LNCAP (cell line): ENCODE results near the gene WIPF1.

Experiments used
- CTCF ChIP-seq: fragments of 450-650 bp; IDR thresholded peaks from 2 replicates; pipeline ENCODE4 v1.5.1; 2017; ENCODE audit warnings: mild to moderate bottlenecking

WIPF1 gene

GRCh38 chr2:174587579-174587978 lies 10.0 kb downstream of the WIPF1 start:
- TF ChIP-seq CTCF, result no peak

- no peak for TF ChIP-seq CTCF
These were observed 10.9 kb downstream of the WIPF1 start for GRCh38 chr2:174586418-174587295.

- TF ChIP-seq CTCF, result no peak
These were observed 11.8 kb downstream of the WIPF1 start for GRCh38 chr2:174585657-174586252.

GRCh38 chr2:174585146-174585545 lies 12.5 kb downstream of the WIPF1 start:
- no peak for TF ChIP-seq CTCF

GRCh38 chr2:174581491-174581890 lies 16.1 kb downstream of the WIPF1 start:
- no peak for TF ChIP-seq CTCF

GRCh38 chr2:174580951-174581350 lies 16.7 kb downstream of the WIPF1 start:
- no peak for TF ChIP-seq CTCF

- TF ChIP-seq CTCF, result no peak; the same call in 1 of the 2 replicates
These were observed 19.5 kb downstream of the WIPF1 start for GRCh38 chr2:174577967-174578589.
